G401.6 (cell line): ENCODE results near the gene MBD2.
"Not testable (repeated sequence)": the region's sequence is repeated elsewhere in the genome, so short reads cannot be mapped to it uniquely, and the experiment has no call there.

Experiments
- FAIRE-seq: peaks from 2 replicates; lab custom pipeline; 2012; peaks lifted over from hg19 to GRCh38; lab: Jason Lieb, UNC

Gene MBD2

DNA sequence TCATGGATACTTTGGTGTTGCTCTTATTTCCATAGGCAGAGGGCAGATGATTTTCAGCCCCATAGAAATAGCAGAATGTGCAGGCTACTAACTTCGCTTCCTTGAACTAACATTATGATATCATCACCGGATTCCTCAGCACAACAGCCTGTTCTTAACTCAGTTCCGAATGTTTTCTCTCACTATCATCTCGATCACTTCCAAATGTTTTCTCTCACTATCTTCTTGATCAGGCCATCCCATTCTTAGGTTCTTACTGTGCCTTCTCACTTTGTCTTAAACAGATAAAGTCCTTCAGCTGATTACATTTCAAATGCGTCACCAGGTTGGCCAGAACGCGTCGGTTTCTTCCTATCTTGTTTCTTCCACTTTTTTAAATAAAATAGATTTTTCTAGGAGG lies 11.4 kb upstream of the MBD2 start:
- FAIRE-seq, result no peak

DNA sequence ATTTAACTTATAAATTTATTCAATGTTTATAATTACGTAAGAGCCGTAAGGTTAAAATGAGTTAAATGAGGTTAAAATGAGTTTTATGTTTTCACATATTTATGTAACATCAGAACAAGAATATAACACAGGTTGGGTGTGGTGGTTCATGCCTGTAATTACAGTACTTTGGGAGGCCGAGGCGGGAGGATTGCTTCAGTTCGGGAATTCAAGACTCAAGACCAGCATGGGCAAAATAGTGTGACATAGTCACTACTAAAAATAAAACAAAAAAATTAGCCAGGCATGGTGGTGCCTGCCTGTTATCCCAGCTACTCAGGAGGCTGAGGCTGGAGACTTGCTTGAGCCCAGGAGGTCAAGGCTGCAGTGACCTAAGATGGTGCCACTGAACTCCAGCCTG lies 9.3 kb upstream of the MBD2 start:
- no peak for FAIRE-seq

DNA sequence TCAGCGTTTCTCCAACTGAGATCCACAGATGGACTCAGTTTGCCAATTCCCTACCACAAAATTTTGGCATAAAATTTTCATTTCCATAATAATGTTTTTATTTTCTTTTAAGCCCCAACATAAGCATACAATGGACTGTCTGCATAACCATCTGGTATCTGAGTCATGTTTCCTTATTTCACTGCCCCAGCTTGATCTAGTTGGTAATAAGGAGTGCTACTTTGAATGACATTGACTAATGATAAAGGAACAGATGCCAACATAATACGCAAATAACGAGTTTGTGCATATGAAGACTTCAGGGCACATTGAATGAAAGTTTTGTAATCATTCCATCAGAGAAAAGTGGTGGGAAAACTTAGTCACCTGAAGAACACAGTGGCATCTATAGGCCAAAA lies 8.8 kb upstream of the MBD2 start:
- FAIRE-seq, result no peak

DNA sequence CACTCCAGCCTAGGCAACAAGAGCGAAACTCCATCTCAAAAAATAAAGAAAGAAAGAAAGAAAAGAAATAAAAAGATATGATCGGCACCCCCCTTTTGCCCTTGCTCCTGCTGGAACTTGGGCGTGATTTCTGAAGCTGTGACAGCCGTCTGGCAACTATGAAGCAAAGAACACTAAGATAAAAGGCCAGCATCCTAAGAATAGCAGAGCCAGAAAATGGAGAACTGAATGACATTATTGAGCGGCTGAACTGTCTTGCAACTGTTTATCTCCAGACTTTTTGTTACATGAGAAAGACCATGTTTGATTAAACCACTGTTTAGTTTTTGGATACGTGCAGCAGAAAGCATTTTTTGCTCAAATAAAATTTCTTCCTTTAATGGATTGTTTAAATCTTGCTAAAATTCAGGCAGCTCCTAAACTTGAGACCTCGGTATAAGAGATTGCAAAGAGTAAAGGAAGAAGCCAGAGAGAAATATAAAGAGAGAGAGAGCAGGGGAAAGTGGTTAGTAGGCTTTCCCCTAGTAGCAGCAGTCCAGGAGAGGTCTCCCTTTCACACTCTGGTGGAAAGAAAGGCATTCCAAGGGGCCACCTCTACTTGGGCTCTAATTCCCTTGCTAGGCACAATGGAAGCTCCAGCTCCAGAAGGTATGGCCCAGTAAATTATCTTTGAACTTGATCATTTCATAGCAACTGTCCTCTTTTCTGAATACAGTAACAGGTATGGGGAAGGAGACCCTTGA lies 8.2 kb upstream of the MBD2 start:
- no peak for FAIRE-seq

DNA sequence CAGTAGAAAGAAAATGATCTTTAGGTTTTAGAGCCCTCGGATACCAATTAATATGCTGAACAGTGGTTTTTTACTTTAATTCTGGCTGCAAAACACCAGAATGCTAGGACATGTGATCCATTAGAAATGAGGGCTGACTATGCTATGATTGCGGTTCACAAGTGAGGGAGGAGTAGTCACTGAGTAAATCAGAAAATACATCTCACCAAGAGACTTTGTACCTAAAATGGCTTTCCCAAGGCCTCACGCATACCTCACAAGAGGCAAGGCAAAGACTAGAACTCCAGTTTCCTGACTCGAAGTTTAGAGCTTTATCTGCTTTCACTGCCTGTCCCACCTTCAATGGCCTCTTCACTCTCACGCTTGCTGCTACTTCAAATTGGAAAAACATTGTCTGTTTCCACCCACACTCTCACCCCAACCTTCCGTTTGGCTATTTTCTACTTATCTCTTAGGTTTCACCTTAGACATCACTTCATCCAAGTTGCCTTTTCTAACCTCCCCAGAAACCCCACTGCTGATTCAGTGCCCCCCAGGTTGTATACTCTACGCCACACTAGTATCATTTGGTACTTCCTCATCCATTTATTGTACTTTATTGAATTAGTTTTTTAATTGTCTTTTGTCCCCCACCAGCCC lies 5.1 kb upstream of the MBD2 start:
- no peak for FAIRE-seq

DNA sequence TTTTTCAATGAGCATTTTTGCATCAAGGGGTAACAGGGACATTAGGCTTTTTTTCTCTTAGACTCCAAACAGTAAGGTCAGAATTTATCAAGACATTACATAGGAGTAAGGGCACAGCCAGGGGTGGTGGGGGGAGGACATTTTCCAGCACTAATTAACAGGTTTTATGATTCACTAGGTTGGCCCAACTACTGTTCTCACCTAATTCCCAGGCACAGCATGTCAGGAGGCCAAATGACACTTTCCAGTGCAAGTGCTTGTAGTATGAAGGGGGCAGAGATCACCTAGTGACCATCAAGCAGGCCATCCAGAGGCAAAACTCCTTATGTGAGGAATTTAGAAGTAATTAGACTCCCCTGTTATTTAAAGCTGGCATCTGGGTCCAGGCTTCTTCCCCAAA lies 3.9 kb upstream of the MBD2 start:
- FAIRE-seq, result no peak

DNA sequence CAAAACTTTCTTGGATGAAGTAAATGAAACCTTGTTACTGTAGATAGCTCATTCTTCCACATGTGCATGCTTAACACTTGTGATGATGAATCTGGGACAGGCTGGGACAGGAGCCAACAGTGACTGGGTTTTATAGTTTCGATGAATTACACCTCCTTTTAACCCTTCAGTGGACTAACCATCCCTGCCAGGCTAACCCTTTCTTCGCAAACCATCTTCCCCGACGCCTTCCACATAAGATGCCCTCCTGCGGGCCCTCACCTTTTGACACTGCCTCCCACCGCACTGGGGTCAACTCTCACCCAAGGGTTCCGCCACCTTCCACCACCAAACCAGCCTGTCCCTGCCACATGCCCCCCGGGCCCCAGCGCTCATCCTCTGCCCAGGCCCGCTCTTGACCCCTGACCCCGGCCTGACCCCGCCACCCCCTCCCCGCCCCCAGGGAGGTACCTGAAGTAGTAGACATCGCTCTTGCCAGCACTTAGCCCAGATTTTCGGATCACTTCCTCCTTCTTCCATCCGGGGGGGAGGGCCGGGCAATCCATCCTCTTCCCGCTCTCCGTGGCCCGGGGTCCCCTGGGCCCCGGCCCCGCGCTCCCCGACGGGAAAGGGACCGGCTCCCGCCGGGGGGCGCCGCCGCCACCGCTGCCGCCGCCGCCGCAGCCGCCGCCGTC lies 764 bp downstream of the MBD2 start:
- no peak for FAIRE-seq

DNA sequence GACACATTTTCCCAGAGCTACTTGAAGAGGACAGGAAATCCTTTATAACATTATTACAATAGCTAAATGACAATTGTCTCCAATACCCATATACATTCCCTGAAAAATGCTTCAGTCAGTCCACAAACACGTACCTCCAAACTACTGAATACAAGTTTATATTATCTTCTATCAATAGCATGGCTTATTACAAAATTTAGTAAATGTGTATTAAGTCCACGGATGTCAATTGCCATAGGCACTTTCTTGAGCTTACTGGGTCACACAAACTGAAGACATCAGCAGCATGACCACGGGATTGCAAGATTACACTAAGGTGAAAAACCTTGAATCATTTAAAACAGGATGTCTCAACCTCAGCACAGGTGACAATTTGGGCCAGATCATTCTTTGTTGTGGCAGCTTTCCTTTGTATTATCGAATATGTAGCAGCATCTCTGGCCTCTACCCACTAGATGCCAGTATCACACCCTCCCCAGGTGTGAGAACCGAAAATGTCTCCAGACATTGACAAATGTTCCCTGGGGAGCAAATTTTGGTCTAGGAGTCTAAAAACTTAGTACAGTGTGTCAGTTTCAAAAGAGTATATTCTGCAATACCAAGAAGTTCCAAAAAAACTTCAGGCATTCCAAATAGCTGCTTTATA lies 1.4 kb downstream of the MBD2 start:
- no peak for FAIRE-seq

DNA sequence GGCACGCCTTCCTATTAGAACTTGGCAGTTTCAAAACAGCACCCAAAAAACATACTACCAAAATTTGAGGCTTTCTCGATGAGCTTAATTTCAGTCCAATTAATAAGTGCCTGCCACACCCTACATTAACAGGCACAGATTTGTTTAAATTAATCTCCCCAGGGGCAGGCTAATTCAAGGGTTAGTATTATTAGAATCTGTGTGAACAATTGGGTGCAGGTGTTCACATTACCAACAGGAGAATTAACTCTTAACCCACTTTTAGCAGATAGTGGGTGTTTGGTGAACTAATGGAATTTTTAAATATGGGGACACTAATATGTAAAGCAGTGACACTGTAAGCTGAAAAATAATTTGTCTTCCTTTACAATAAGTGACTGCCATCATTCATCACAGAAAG lies 4.1 kb downstream of the MBD2 start:
- no peak for FAIRE-seq

DNA sequence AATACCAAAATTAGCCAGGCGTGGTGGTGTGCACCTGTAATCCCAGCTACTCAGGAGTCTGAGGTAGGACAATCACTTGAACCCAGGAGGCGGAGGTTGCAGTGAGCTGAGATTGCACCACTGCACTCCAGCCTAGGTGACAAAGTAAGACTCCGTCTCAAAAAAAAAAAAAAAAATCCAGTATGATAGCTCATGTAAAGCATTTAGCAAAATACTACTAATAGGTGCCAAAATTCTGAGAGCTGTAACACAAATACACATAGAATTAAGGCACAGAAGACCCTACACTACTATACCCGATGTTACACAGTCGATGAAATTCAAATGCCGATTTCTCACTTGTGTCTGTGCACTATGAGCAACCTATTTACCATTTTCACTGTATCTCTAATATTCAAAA lies 5.7 kb downstream of the MBD2 start:
- FAIRE-seq, result not testable (repeated sequence)

DNA sequence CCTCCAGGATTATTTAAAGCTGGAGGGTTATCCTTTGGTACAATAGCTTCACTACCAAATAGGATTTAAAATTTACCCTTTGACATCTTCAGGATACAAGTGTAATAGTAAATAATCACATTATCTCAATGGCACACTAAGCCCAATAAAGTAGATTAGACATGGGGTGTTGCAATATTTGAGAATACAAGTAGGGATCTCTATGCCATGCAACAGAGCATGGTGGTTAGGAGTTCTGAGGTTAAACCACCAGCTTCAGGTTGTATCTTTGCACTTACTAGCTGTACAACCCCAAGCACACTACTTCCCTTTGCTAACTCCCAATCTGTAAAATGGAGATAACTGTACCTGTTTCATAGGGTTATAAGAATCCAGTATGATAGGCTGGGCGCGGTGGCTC lies 6.2 kb downstream of the MBD2 start:
- no peak for FAIRE-seq

DNA sequence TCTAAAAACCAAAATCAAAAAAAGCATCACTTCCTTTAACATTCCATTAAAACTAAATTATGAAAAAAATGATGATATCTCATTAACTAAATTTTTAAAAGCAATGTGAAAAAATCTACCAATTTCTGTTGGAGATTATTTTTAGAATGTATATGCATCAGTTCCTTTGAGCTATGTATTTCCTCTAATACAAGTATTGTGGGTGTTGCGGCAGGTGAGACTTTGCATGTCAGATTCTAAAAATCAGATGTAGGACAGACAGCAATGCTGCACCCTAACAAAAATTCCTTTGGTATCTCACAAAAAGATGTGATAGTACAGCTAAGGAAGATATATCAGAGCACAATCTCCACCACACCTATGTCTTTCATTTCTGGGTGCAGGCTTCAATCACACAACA lies 6.8 kb downstream of the MBD2 start:
- FAIRE-seq, result peak; percentile 34

DNA sequence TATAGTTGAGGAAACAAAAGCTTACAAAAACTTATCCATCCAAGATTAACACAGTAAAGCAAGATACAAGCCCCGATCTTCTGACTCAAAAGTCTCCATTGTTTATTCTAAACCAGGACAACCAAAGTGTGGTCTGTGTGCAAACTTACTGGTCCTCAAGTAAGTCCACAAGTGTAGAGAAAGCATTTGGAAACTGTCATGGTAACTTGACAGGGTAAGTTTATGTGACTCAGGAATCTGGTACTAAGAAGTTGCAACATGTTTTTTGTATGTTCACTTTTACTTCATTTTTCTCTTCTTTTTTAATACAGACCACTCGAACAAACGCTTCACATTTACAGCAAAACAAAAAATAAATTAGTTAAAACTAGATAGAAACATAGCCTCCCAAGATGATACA lies 9.4 kb downstream of the MBD2 start:
- FAIRE-seq, result no peak

DNA sequence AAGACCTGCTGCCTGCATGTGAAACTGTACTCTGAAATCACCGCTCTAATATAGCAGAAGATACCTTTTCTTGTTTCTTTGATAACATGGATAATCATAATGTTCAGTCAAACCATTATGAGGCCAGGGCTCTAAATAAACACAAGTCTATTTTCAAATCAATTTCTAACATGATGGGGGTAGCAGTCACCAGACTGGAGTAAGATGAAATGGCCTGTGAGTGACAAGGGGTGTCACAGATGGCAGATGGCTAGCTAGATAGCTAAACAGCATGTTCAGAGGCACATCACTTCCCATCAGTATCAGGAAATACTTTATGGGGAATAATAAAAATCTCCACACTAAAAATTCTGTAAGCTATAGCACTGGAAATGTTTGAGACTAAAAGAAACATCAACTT lies 14.0 kb downstream of the MBD2 start:
- FAIRE-seq, result no peak

DNA sequence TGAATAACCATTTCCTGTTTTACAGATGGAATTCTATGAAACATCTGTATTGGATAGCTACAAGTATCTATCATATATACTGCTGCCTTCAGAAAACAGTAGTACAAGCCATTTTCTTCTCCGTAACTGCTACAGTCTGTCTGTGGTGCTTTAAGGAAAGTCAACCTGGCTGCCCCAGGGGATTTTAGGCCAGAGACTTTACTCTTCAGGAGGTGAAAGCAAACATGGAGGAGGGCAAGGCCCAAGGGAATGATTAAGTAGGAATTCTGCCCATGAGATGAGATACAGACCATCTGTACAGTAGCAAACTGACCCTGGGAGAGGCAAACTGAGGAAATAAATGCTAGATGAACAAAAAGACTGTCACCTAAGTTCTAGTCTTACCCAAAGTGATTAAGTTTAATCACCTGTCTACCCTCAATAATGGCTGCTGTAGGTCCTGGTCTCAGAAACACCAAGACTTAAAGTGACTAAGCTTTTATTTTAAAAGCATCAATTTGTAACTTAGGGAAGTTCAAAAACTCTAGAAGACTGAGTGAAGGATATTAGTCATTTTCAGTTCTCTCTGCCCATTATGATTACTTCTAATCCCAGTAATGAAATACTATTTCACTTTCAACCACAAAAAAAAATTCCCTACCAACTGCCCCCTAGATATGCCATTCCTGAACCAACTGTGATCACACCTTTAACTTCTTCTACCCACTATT lies 14.8 kb downstream of the MBD2 start:
- FAIRE-seq, result no peak

DNA sequence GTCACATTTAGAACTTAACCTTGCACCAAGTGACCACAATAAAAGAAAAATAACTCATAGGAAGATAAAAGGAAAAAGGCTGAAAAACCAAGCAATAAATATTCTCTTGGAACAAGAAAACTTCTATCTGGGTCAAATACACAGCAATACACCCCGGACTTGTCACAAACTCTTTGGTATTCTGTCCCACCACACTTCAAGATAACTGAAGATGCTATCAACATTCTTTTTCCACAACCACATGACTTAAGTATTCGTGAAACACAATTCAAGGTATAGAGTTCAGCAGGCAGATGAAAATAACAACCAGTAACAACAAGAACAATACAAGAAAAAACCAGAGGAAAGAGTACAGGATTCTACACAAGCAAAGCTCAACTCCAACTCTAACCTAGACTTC lies 18.0 kb downstream of the MBD2 start:
- no peak for FAIRE-seq

DNA sequence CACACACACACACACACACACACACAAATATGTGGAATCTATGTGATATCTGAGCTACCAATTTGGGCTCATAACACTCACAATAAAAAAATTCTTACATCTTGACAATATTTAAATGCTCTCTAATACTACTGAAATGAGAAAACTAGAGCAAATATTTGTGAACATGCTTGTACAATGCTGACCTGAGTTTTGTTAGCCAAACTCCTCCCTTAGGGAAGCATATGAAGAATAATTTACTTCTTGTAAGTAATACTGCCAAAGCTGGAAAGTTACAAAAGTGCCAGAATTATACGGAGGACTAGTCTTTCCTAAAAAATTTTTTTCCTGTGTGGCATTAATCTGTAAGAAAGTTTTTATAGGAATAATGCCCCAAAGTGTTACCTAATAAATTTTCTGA lies 18.5 kb downstream of the MBD2 start:
- no peak for FAIRE-seq

DNA sequence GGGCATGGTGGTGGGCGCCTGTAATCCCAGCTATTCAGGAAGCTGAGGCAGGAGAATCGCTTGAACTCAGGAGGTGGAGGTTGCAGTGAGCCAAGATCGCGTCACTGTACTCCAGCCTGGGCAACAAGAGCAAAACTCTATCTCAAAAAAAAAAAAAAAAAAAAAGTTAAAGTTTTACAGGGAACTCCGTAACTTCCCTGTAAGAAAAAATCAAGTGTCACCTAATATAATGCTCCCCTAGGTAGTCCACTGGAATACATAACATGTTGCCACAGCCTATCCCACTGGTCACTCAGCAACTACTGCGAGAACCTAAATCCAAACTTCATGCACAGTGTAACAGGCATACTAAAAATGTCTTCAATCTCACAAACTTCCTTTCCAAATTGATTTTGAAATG lies 19.0 kb downstream of the MBD2 start:
- not testable (repeated sequence) for FAIRE-seq

DNA sequence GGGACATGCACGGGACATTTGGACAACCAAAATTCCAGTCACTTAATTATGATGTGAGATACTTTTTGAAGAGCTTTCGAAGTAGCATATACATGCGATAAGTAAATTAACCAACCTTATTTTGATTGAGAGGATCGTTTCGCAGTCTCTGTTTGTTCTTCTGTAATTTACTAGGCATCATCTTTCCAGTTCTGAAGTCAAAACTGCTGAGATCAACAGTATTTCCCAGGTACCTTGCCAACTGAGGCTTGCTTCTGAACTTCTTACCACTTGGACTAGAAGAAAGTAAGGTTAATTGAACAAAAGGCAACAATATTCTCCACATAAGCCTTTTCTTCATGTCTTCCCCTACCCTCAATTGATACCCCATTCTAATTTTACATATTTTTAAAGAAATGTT lies 19.6 kb downstream of the MBD2 start:
- no peak for FAIRE-seq

DNA sequence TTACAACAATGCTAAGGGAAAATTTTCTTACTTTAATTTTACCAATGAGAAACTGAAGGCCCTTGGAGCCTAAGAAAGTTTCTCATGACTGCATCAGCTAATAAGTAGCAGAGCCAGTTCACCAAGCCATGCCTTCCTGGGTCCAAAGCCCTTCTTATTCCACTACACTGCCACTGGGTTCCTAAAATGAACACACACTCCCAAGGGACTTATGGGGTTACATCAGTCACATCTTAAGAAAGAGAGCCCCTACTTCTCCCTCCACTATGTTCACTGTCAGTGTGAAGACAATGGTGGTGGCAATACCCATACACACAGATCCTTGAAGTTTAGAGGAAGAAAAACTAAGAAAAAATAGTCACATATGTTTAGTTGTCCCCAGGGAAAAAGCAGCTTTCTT lies 20.6 kb downstream of the MBD2 start:
- FAIRE-seq, result no peak

DNA sequence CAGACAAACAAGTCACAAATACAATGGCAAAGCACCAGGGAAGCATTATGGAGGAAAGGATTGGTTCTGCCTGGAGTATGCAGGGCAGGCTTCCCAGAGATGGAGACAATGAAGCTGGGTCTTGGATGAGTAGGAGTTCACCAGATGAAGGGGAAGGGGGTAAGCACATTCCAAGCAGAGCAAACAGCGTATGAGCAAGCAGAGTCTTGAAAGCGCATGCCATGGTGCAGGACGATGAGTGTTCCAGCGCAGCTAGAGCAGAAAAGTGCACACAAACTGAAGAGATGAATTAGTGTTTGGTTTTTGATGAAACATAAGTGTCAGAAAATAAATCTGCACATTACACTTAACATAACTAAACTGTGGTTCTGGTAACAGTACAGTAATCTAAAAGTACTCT lies 21.6 kb downstream of the MBD2 start:
- FAIRE-seq, result no peak

DNA sequence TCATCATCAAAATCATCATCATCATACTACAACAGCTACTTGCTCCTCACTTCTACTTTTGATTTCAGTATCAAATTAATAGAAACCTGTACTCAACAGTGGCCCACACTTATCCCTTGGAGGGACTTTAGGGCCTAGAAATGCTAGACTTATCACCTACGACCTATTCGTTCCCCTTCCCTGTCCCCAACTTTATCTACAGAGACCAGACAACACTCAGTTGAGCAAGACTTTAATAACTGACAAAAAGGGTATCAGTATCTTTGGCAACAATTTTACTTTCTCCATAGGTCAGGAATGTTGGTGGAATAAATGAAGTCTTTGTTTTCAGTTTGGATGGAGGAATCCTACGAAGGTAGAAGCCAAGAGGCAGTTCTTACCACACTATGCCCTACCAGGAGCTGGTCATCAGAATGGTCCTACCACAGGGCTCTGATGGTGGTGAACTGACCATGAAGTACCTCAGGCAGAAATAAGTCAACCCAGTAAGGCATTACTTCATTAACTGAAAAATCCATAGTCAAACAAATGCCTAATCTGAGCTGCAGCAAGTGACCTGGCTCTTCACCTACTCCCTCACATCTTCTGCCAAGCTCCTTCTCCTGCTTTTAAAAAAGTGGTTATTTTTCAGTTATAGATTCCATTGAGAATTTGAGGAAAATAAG lies 26.6 kb downstream of the MBD2 start:
- no peak for FAIRE-seq
